ENCODE results near the gene SH3GLB2.

DNA sequence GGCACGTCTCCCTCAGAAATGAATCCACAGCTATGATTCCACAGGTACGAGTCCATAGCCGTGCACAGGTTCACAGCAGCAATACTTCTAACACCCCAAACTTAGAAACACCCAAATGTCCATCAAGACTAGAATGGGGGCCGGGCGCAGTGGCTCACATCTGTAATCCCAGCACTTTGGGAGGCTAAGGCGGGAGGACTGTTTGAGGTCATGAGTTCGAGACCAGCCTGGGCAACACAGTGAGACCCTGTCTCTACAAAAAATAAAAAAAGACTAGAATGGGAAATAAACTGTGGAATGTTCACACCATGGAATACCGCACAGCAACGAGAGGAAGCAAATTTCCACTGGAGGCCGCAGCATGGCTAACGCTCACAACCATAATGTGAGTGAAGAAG, 48.5 kb upstream of the SH3GLB2 start:
- TF ChIP-seq POLR2A (IDR thresholded peaks at IDR 0.05; ENCODE audit: control extremely low read depth in 1 of 2, low read depth in 2 of 2, low read length in 2 of 2), result no peak
- no peak for TF ChIP-seq CTCF (IDR thresholded peaks at IDR 0.05; ENCODE audit: control extremely low read depth in 1 of 3, insufficient read depth in 1 of 3, low read depth in 1 of 3, low read length in 3 of 3)
- TF ChIP-seq EP300 (IDR thresholded peaks at IDR 0.05; ENCODE audit: borderline replicate concordance in 1 of 2, low read depth in 2 of 2, low read length in 2 of 2), result no peak
- no peak for TF ChIP-seq EZH2 (IDR thresholded peaks at IDR 0.05; ENCODE audit: low read depth, low read length, severe bottlenecking)
- no peak for TF ChIP-seq RXRA (IDR thresholded peaks at IDR 0.05; ENCODE audit: insufficient read depth, low read depth, low read length)
- TF ChIP-seq BRCA1 (IDR thresholded peaks at IDR 0.05; ENCODE audit: low read depth, low read length), result no peak
- no peak for TF ChIP-seq SRF (IDR thresholded peaks at IDR 0.05; ENCODE audit: low read depth, low read length)
- no peak for TF ChIP-seq JUN (IDR thresholded peaks at IDR 0.05; ENCODE audit: low read depth, low read length)
